Measurements from ENCODE around the gene ADCY10.

GRCh38 chr1:167803358-167804207 is 110.4 kb downstream of the ADCY10 start:
- TF ChIP-seq CTCF (IDR thresholded peaks at IDR 0.05), result peak; percentile 92
- TF ChIP-seq EZH2 (IDR thresholded peaks at IDR 0.05), result no peak
- no peak for TF ChIP-seq EZH2phosphoT487 (IDR thresholded peaks at IDR 0.05)
